Spleen (tissue), 13 donors: ENCODE data around the gene ZNF514. TPM values are rescaled to one million over a fixed set of nuclear protein-coding genes. Genes with fewer than 3 reads are reported as not detected.

Experiments
- DNase-seq: peaks from one replicate; pipeline ENCODE4 v3.0.0-alpha.2; 2020
- H3K27ac ChIP-seq, 8 donors: fragments of 200-600 bp; sonication (generic) in 7 of 8; 1 replicate in 4 of 8; 2 replicates in 4 of 8; pipeline versions ENCODE4 v1.5.0 to v1.8.0; 2016 to 2021; ENCODE audit warnings: inconsistent platforms in 4 of 8, mild to moderate bottlenecking in 4 of 8, moderate library complexity in 1 of 8
- H3K27me3 ChIP-seq, 7 donors: fragments of 200-600 bp; sonication (generic) in 6 of 7; replicated peaks in 1 of 7; 1 replicate in 4 of 7; 2 replicates in 3 of 7; pipeline versions ENCODE4 v1.5.0 to v1.8.0; 2016 to 2021; ENCODE audit warnings: inconsistent platforms in 3 of 7, mild to moderate bottlenecking in 1 of 7
- H3K36me3 ChIP-seq, 6 donors: fragments of 200-600 bp; sonication (generic) in 5 of 6; 1 replicate in 4 of 6; 2 replicates in 2 of 6; pipeline versions ENCODE4 v1.5.0 to v1.8.0; 2016 to 2021; ENCODE audit warnings: inconsistent platforms in 2 of 6
- H3K4me1 ChIP-seq, 6 donors: fragments of 200-600 bp; sonication (generic) in 5 of 6; 1 replicate in 3 of 6; 2 replicates in 3 of 6; pipeline versions ENCODE4 v1.5.0 to v1.8.0; 2016 to 2021; ENCODE audit warnings: inconsistent platforms in 3 of 6
- H3K4me3 ChIP-seq, 8 donors: fragments of 200-600 bp; sonication (generic) in 7 of 8; 1 replicate in 4 of 8; 2 replicates in 4 of 8; pipeline versions ENCODE4 v1.5.0 to v1.8.0; 2016 to 2021; ENCODE audit warnings: inconsistent platforms in 4 of 8, mild to moderate bottlenecking in 4 of 8, moderate library complexity in 2 of 8
- H3K9me3 ChIP-seq, 8 donors: fragments of 200-600 bp; sonication (generic) in 7 of 8; 1 replicate in 4 of 8; 2 replicates in 4 of 8; pipeline versions ENCODE4 v1.5.0 to v1.8.0; 2016 to 2021; ENCODE audit warnings: inconsistent platforms in 4 of 8
- CTCF ChIP-seq, 11 experiments: fragments of 200-600 bp in 7 of 11; fragments of 450-650 bp in 4 of 11; sonication (generic) in 4 of 11; IDR thresholded peaks in 8 of 11; conservative IDR thresholded peaks in 3 of 11; 1 replicate in 7 of 11; 2 replicates in 4 of 11; pipeline versions ENCODE4 v1.4.0 to v1.8.0; 2016 to 2021; ENCODE audit warnings: antibody characterized with exemption in 11 of 11, inconsistent platforms in 4 of 11, mild to moderate bottlenecking in 1 of 11
- POLR2A ChIP-seq, 3 donors: fragments of 450-650 bp; IDR thresholded peaks; one replicate each; pipeline ENCODE4 v1.5.1; 2017; ENCODE audit warnings: antibody characterized with exemption in 3 of 3, mild to moderate bottlenecking in 1 of 3
- POLR2AphosphoS5 ChIP-seq, 3 donors: sonication (generic); formaldehyde crosslinking; IDR thresholded peaks; one replicate each; pipeline ENCODE4 v1.5.1; 2017; ENCODE audit warnings: antibody characterized with exemption in 3 of 3
- WGBS, 5 donors: extraction: QIAGEN DNeasy Blood & Tissue Kit in 3 of 5; methylation state at CpG; one replicate each; pipeline versions ENCODE4 v1.1.5 to v1.1.7; 2013 to 2018; 5-methylcytosine and 5-hydroxymethylcytosine counted together
- intact Hi-C: fragments of 100-400 bp; cut with DNase I; formaldehyde crosslinking; loops from one replicate; pipeline ENCODE4 v1.15.0; 2023; ENCODE audit warnings: low total_unique reads
- long read RNA-seq, 2 donors: transcript quantifications; one replicate each; lab custom pipeline, GENCODE V29; 2026
- polyA plus RNA-seq, 3 donors: library from polyadenylated mRNA; stranded (reverse); fragments of 200-250 nt; gene quantifications; one replicate each; pipeline ENCODE4 v1.2.1, GENCODE V29; 2013
- total RNA-seq, 7 donors: library from RNA; depleted of rRNA in 3 of 7; stranded (reverse); fragments of >200 nt in 3 of 7; fragmentation: NEBNext Ultra II Directional in 4 of 7; extraction: Animal tissue kit (Norgen Biotek cat#: 25700) in 4 of 7; gene quantifications; one replicate each; pipeline versions ENCODE4 v1.1.0 to v1.2.1, GENCODE V29; 2016 to 2021
- donor health status: healthy with polysubstance abuse.
- donor health status: DM: no; HTN: no; CAD: no; lungs with moderate emphysema.
- donor health status: DM: no; HTN: no; CAD: no.
- donor health status: Bipolar disorder and iron deficiency.
- donor health status: healthy.
- donor health status: DM: no; HTN: no; CAD: no.
- donor health status: DM: yes; HTN: yes; CAD: no.

Gene ZNF514
- total RNA-seq (10 to 100 TPM; 14.7 to 23.1 (median 18.0) TPM), polyA plus RNA-seq (10 to 100 TPM in 2 of 3 donors, 1 to 10 TPM in 1; 8.3 to 12.6 (median 11.2) TPM)
- long read RNA-seq, donor 1, partial matches to known transcripts: 0 of 4 reads
- long read RNA-seq, donor 1, other reads (novel, unspliced or antisense): 0 of 4 reads
- long read RNA-seq, donor 2, full-length matches to known transcripts: 1 of 1 reads
- long read RNA-seq, donor 2, partial matches to known transcripts: 0 of 1 reads
- long read RNA-seq, donor 2, other reads (novel, unspliced or antisense): 0 of 1 reads

- H3K4me1 ChIP-seq: peaks cover 17 to 40% (median 30%) of the 10 kb centered on the region in 6 donors
- peak; percentile 94 for DNase-seq
- H3K27ac ChIP-seq: peak within 1 kb of the TSS; percentile 59 to 87 (median 79)
- intact Hi-C loops: no loop called here
- TF ChIP-seq CTCF (IDR thresholded peaks at IDR 0.05 in 8 of 11, conservative IDR thresholded peaks at IDR 0.05 in 3 of 11) (no peak), POLR2A (IDR thresholded peaks at IDR 0.05) (peak in 1 of 3 donors; percentile 5), POLR2AphosphoS5 (IDR thresholded peaks at IDR 0.05) (peak; percentile 52 to 71 (median 59))
- no peaks in the 10 kb centered on the region for H3K27me3 ChIP-seq
- peak within 1 kb of the TSS; percentile 50 to 91 (median 64) for H3K4me3 ChIP-seq
- peaks cover under 1 to 23% (median 15%) of the 10 kb centered on the region in 6 donors for H3K36me3 ChIP-seq
- WGBS, 5 donors: 13 to 30% (median 17%) methylated on average over 19 to 64 of the region's 64 CpGs
- H3K9me3 ChIP-seq: peaks cover 0 to 23% (median 13%) of the 10 kb centered on the region in 8 donors
Observed at GRCh38 chr2:95159690-95160449, at the start of gene ZNF514. TSS of gene ZNF514 (minus strand) at chr2:95159848. CDS start at chr2:95153253, 6,595 bp downstream.

GRCh38 chr2:95208106-95208505 lies 48.5 kb upstream of the ZNF514 start:
- Histone ChIP-seq H3K27me3 (no peaks in the 10 kb centered on the region), H3K4me3 (peak overlapping the region; percentile 67 to 97 (median 76)), H3K36me3 (peaks cover 20 to 45% (median 33%) of the 10 kb centered on the region in 6 donors), H3K27ac (peak overlapping the region in 1 of 8 donors; percentile 91), H3K4me1 (peaks cover 0 to 26% (median 20%) of the 10 kb centered on the region in 6 donors), H3K9me3 (peaks cover 15 to 45% (median 35%) of the 10 kb centered on the region in 8 donors)
- no peak for TF ChIP-seq POLR2AphosphoS5 (IDR thresholded peaks at IDR 0.05)
- no peak for TF ChIP-seq POLR2A (IDR thresholded peaks at IDR 0.05)
- TF ChIP-seq CTCF (IDR thresholded peaks at IDR 0.05 in 8 of 11, conservative IDR thresholded peaks at IDR 0.05 in 3 of 11): no peak
- 78 to 84% (median 83%) methylated on average over 6 of the region's 6 CpGs for WGBS, 5 donors
- intact Hi-C loops: no loop called here
- DNase-seq: no peak

- TF ChIP-seq POLR2AphosphoS5 (IDR thresholded peaks at IDR 0.05) (peak; percentile 91 to 92 (median 92)), POLR2A (IDR thresholded peaks at IDR 0.05) (peak in 1 of 3 donors; percentile 40), CTCF (IDR thresholded peaks at IDR 0.05 in 8 of 11, conservative IDR thresholded peaks at IDR 0.05 in 3 of 11) (peak in 8 of 11 experiments; percentile 15 to 47 (median 32))
Observed at GRCh38 chr2:95207111-95207961, 47.7 kb upstream of the ZNF514 start, which contains the start of gene ZNF892. TSS of gene ZNF892 (plus strand) at chr2:95207521. CDS start at chr2:95207816, 295 bp downstream.

More at GRCh38 chr2:95207111-95207961, 47.7 kb upstream of the ZNF514 start, which contains the start of gene ZNF892:
- WGBS, 5 donors: 0 to 1% (median 1%) methylated on average over 47 to 74 of the region's 74 CpGs
- Histone ChIP-seq H3K9me3 (peaks cover 8 to 37% (median 28%) of the 10 kb centered on the region in 8 donors), H3K27me3 (no peaks in the 10 kb centered on the region), H3K4me1 (peaks cover 0 to 26% (median 20%) of the 10 kb centered on the region in 6 donors), H3K27ac (peak within 1 kb of the TSS; percentile 61 to 94 (median 88)), H3K4me3 (peak within 1 kb of the TSS; percentile 67 to 97 (median 76)), H3K36me3 (peaks cover 13 to 37% (median 25%) of the 10 kb centered on the region in 6 donors)
- peak; percentile 96 for DNase-seq
- intact Hi-C loops: no loop called here
